Activated CD4-positive, alpha-beta T cell treated with anti-CD3 and anti-CD28 coated beads, Interleukin-2, Interleukin-6, amounts not matched to agents 100 ng/mL and 50 ng/mL, durations not matched to agents 16 hours and 8 hours (primary cell): ENCODE measurements around the gene FLRT2.

Experiments used
- DNase-seq: peaks from one replicate; pipeline ENCODE4 v3.0.0-alpha.2; 2020

Gene FLRT2, protein sequence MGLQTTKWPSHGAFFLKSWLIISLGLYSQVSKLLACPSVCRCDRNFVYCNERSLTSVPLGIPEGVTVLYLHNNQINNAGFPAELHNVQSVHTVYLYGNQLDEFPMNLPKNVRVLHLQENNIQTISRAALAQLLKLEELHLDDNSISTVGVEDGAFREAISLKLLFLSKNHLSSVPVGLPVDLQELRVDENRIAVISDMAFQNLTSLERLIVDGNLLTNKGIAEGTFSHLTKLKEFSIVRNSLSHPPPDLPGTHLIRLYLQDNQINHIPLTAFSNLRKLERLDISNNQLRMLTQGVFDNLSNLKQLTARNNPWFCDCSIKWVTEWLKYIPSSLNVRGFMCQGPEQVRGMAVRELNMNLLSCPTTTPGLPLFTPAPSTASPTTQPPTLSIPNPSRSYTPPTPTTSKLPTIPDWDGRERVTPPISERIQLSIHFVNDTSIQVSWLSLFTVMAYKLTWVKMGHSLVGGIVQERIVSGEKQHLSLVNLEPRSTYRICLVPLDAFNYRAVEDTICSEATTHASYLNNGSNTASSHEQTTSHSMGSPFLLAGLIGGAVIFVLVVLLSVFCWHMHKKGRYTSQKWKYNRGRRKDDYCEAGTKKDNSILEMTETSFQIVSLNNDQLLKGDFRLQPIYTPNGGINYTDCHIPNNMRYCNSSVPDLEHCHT

GRCh38 chr14:85529803-85530574 is at the start of gene FLRT2:
Gene FLRT2 (plus strand): TSS chr14:85530144. CDS start chr14:85621515, 91,371 bp downstream.
- no peak for DNase-seq

DNA sequence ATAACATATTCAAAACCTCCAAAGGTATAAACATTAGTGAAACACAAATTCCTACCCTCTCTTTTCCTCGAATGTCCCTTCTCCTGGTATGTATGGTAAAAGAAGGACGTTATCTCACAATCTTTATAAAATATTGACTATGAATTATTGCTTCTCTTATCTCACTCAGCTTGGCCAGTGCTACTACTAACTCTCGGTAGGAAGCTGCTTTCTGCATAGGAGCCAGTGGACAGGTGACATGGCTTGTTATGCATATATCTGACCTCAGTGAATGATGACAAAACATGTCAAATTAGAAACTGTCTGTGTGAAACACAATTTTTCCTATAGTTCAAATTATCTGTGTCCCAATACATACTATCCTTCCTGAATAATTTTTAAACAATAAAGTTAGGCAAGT is 48.5 kb upstream of the FLRT2 start:
- DNase-seq, result no peak

- no peak for DNase-seq
Measured at GRCh38 chr14:85482552-85482951, 47.4 kb upstream of the FLRT2 start.

DNA sequence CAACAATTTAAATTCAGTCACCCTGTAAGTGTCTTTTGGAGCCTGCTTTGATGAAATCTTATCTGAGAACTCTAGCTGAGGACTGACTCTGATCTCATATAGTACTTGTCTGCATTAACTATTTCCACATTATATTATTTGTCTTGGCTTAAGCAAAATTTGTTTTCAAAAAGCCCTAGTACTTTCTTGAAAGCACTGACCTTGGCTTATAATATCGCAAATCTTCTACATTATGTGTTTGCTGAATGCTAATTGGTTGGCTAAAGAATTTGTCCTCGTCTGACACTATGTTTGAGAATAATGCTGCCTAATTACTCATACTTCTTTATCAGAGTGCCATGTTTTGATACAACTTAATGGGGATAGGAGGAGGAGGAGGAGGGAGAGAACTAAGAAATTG is 46.9 kb upstream of the FLRT2 start:
- no peak for DNase-seq

- no peak for DNase-seq
Measured at GRCh38 chr14:85483652-85484051, 46.3 kb upstream of the FLRT2 start.

DNA sequence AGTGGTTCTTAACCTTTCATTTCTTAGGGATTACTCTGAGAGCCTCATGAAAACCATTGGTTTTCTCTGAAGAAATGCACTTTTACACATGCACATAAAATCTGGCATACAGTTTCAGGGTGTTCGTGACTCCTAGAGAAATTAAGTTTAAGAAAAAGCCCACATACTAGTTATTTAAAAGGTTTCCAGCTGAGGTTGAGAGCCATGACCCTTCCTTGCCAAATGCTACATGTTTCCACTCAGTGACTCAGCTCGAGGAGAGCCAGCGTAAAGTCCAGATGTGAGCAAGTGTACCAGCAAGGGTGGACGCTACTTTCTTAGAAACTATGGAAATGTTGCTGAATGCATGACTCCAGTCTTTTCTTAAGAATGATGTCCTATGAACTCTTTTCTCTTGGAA is 42.7 kb upstream of the FLRT2 start:
- no peak for DNase-seq

GRCh38 chr14:85501751-85502150 is 28.2 kb upstream of the FLRT2 start:
- no peak for DNase-seq

DNA sequence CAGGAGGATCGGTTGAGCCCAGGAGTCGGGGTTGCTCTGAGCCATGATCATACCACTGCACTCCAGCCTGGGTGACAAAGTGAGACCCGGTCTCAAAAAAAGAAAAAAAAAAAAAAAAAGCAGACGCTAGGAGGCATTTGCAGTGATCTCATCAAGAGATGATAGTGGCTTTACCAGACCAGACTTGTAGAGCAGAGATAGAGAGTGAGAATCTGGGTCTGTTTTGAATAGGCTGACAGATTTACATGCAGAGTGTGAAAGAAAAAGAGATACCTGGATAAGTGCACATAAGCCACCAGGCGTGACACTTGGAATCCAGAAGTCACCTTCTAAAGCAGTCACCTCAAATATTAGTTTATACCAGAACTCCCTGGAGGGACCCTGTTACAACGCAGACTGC is 21.1 kb upstream of the FLRT2 start:
- DNase-seq, result no peak

GRCh38 chr14:85512451-85512850 is 17.5 kb upstream of the FLRT2 start:
- DNase-seq, result no peak

GRCh38 chr14:85514487-85514886 is 15.5 kb upstream of the FLRT2 start:
- no peak for DNase-seq

GRCh38 chr14:85516239-85517113 is 13.5 kb upstream of the FLRT2 start:
- DNase-seq, result no peak

DNA sequence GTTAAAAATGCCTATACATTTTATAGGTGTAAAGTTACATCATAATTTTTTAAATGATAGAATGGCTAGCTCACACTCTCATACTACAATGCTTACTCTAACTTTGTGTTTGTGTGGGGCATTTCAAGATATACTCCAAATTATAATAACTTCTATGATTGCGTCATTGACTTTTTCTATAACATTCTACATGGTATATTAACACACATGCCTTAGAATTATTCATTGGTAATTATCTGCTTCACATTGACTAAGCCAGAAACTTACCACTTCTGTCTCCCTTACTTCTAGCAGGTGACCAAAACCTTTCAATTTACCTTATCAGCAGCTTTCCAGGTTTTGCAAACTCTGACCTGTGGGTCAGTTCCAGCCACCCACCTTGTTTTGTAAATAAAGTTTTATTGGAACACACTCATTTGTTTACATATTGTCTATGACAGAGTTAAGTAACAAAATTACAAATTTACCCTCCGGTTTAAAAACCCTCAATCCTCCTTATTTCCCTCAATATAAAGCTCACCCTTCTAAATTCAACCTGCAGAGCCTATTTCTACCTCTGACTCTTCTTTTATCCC is 12.7 kb upstream of the FLRT2 start:
- DNase-seq, result no peak

DNA sequence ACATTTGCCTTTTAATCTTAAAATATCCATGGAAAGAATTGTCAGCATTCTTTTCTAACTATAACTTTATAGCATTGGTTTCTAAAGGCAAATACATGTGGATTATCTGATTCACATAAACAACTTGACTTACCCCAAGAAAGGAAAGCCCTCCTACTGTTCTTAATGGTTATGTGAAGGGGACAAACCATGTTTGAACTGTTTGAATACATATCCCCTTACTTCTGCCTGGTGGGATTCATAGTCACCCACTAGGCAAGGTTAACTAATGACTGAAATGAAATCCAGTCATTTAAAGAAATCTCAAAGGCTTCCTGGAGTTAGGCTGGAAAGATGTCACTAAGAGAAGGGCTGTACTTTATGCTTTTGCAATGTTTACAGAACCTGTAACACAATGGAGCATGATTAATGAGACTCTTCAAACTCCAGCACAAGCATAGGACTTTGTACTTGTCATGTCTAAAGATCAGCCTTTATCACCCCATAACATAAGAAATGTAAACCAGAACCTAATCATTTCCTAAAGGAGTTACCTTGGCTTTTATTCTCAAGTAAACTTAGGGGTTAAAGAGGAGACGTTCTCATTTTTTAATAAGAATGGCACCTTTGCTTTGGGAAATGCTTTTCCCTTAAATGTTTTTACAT is 10.2 kb upstream of the FLRT2 start:
- DNase-seq, result no peak

DNA sequence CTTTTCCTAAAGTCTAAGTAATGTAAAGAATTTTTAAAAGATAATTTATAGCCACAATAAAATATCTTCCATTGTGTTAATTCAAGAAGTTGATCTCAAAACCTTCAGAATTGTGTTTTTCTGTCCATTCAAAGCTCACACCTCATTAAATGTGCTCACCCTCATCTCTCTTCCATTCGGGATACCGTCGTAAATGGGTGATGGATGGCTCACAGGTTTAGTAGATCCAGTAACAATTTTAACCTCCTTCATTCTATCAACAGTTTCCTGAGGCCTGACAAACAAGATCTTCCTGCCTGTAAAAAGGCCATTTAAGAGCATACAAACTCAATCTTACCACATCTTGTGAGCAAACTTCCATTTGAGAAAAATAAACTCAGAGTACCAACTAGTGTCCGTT is 9.4 kb upstream of the FLRT2 start:
- no peak for DNase-seq

DNA sequence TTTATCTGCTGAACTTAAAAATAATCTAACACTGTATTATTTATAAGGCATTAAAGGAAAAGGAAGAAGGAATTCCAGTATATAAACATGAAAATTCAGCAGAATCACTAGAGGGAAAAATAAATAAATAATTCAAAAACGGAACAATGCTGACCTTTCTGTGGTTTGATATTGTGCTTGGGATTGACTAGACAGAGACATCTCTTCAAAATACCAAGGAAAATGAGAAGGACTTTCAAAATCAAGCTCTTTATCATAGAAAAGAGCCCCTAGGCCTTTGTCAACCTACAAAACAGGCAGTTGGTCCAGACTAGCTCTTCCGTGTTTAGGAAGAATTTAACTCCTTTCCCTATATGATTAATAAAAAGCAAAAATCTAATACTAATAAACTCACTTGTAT is 6.3 kb upstream of the FLRT2 start:
- no peak for DNase-seq

- no peak for DNase-seq
Measured at GRCh38 chr14:85527006-85527405, 2.9 kb upstream of the FLRT2 start.

DNA sequence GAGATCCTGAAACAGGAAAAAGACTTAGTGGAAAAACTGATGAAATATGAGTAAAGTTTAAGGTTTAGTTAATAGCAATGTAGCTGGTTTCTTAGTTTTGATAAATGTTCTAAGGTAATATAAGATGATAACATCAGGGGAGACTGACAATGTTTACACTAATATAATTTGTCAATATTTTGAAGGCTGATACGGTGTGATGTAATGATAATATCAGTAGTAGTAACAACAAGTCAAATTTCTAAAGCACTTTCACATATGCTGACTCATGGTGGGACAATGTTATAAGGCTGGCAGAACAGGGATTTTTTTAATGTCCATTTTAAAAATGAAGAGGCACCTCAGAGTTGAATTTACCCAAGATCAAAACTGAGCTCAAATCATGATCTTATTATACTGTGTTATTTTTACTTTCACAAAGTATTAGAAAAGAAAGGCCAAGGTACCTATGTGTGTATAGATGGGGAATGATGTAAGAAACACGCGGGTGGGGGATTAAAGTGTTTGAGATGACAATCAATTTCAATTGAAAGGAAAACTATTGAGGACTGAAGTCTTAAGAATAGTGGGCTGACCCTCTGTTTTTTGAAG is 2.4 kb upstream of the FLRT2 start:
- DNase-seq, result no peak

- DNase-seq, result no peak
Measured at GRCh38 chr14:85528080-85528896, 1.7 kb upstream of the FLRT2 start.

GRCh38 chr14:85528897-85529631 is 880 bp upstream of the FLRT2 start:
- DNase-seq, result no peak

- no peak for DNase-seq
Measured at GRCh38 chr14:85530626-85531025, 682 bp downstream of the FLRT2 start.
